HG03575 (cell line): ENCODE measurements around the gene HCFC2.
"Not testable (repeated sequence)": the region's sequence is repeated elsewhere in the genome, so short reads cannot be mapped to it uniquely, and the experiment has no call there.

ENCODE experiments used
- ATAC-seq: cut with Tn5 transposase; IDR thresholded peaks from one replicate; pipeline ENCODE4 v1.9.1; 2021; ENCODE audit not compliant: unreplicated experiment, insufficient number of reproducible peaks, low FRiP score; ENCODE audit errors: extremely low read depth

Gene HCFC2

DNA sequence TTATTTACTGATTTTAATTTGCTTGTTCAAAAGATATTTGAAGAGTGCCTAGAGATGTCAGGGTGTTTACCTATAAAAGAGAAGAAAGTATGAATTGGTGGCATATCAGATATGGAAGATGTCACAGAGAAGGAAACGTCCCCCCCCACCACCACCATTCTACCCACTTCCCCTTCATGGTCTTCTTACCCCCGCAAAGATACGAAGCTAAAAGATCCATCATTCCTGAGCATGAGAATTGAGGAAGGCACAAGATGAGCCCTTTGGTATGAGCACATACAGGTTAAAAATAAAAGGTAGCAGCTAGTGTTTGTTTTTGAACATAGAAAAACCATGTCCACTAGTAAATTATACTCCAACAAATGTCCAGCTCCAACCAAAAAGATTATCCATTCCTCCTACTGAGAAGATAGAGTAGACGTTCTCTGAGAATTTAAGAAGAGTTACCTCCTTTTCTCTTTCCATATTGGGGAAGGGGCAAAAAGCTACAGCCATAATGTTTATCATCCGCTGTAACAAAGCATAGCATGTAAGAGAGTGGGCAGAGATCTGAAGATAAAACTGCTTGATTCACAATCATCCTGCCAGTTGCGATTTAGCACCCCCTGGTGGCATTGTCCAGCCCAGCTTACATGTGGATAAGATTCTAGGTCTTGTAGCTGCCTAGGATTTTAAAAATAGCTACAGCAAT, 44.6 kb downstream of the HCFC2 start:
- no peak for ATAC-seq

DNA sequence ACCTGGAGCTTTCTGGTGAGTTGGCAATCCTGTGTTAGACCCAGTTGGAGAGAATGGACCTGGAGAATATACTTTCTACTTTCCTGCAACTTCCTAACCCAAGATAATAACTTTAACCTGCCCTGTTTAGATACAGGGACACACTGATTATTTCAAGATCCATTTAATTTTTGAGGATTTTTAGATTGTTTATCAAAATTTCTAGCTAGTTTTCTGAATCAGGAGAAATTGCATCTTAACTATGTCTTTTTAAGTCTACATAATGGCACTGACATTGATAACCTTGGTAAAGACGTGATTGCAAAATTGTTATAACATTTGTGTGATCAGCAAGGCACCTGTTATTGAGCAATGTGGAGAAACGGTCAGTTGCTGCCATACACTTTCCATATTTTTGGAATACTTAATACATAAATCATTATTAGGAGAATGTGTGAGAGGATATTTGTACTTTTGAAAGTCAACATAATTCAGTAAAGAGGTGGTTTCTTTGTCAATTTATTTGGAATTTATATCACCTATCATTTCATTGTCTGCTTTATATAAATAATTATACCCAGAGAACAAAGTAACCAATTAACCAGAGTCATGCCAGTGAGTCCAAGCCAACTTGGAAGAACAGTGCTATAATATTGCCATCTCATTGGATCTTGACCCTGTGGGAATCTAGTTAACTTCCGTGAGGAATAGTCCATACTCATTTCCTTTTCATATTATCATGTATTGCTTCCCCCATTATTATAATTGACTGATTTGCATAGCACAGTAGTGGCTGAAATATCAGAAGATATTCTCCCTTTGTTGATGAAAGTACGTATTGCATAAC, 45.3 kb downstream of the HCFC2 start:
- no peak for ATAC-seq

DNA sequence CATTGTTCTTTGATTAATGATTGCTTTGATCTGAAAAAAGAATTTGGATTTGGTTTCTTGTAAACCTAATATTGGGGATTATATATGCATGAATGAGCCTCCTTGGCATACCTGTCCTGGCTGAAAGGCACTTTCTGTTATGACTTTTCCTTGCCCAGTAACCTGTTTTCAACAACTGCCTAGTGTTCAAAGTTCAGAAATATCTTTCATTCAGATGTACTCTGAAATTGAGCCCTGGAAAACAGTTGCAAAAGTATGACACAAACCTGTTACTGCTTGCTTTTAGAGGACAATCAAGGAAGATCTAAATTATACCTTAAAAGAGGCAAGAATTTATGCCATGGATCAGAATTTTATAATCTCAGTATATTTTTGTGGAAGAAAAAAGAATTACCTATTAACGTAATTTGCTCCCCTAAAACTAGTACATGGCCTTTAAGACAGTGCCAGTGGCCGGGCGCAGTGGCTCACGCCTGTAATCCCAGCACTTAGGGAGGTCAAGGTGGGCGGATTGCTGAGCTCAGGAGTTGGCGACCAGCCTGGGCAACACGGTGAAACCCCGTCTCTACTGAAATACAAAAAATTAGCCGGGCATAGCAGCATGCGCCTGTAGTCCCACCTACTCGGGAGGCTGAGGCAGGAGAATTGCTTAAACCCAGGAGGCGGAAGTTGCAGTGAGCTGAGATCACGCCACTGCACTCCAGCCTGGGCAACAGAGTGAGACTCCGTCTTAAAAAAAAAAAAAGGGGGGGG, 50.7 kb downstream of the HCFC2 start:
- not testable (repeated sequence) for ATAC-seq

DNA sequence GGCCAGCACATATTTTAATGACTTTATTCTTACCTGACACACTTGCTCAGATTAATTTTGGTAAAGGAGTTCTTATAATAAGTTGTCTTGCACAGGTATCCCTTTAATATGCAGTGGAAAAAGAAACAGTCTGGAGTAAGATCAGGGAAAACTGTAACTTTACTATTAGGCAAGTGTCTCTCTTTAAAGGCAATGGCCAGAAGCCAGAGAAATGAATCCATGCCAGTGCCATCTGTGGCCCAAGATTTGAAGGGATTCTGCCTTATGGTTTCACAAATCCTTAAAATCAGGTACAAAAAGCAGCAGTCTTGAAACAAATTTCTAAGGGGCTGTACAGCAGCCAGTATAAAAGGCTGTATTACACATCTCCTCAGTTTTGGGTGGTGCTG, 51.2 kb downstream of the HCFC2 start:
- ATAC-seq, result no peak

DNA sequence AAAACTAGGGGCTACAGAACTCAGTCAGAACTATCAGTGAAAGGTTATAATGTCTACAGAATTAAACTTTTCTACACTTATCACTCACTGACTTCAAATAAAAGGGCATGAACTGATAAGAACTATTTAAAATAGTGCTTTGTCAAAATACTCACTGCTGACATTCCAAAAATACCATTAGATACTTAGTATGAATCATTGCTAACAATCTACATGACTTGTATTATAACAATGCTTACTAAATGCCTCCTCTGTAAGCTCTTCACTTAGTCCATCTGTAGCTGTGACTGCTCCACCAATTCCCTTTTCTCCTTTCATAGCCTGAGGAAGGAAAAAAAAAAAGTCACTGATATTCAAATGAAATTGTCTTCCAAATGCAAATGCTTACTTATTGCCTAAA, 56.7 kb downstream of the HCFC2 start:
- no peak for ATAC-seq

DNA sequence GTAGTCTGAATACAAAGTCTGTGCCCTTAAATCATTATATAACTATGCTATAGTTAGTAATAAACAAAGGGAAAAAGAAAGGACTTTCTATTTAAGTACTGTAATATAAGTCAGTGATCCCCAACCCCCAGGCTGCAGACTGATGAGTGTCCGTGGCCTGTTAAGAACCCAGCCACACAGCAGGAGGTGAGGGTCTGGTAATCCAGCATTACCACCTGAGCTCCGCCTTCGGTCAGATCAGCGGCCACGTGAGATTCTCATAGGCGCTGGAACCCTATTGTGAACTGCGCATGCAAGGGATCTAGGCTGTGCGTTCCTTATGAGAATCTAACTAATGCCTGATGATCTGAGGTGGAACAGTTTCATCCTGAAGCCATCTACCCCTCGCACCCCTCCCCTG, 58.0 kb downstream of the HCFC2 start:
- ATAC-seq, result no peak

DNA sequence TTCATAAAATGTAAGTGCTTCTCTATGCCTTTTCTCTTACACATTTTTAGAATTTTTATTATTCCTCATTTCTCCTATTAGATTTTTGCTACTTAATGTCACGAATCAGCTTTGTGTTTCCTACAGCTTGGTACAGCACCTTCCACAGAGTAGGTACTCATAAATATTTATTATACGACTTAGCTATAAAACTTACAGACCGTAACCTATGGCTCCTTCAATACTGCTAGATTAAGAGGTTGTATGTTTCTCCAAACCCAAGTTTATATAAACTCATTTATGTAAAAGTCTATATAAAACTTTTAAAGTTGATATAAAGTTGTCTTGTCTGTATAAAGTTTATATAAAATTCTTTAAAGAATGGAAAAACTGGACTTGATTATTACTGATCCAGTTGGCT, 62.2 kb downstream of the HCFC2 start:
- ATAC-seq, result no peak

DNA sequence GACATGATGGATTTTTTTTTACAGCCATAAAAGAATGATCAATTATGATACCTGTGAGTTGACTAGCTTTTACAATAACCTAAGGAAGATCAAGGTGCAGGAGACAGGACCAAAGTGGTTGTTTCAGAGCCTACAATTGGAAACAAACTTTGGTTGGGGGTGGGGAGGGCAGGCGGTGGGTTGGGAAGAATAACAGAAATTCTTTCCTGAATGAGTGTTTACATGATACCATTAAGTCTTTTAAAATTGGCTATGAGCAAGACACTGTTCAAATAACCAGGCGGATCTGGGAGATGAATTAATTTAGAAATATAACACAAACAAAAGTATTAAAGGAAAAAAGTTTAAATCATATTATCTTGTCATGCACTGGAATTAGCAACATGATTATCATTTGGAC, 66.4 kb downstream of the HCFC2 start:
- no peak for ATAC-seq

DNA sequence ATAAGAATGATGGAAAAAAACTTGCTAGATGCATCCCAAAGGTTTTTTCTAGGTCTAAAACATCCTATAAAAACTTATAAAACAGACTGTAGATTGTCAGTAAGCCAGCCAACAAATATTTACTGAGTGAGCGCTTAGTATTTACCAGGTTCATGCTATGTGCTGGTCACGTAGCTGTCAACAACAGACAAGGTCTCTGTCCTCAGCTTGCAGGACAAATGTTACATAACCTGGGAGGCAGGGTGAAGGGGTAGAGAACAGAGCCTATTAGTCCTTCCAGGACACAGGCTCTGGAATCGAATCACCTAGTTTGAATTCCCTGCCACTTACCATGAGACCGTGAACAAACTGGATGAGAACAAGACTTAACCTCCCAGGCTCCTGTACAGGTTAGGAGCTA, 67.3 kb downstream of the HCFC2 start:
- ATAC-seq, result no peak

DNA sequence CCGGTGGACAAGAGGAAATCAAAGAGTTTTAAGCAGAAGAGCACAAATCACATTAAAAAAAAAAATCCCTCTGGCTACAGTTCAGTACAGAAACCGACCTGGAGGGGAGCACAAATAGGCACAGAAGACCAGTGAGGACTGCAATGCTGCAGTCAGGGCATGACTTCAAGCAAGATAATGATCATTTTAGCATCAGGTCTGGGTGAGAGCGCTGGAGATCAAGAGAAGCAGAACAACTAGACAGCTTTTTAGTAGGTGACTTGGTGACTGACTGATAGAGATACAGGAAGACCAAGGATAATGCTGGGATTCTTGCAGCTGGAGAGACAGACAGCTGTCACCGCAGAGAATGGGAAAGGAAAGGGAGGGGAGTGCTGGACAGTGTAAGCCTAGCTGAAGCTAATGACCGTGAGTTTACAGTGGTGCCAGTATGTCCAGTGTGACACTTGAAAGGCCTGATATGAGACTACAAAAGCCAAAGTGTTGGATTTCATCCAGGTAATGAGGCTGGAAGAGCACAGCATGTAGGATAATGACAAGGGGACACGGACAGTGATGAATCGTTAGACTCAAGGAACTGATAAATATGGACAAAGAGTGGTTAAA, 68.1 kb downstream of the HCFC2 start:
- no peak for ATAC-seq

DNA sequence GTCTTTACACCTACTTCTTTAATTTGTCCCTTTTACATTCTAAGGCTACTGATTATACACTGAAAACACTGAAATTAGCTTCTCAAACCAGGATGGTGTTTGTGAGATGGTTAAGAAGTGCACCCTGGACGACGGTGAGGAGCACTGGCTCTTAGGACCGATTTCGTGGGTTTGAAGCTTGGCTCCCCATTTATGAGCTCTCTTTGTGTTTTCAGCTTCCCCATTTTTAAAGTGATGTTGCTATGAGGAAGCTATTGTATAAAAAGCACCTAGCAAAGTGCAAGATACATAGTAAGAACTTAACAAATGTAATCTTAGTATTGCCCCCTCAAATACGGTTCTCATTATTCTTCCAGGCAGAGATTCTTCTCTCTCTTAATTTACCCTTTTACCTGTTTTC, 69.0 kb downstream of the HCFC2 start:
- no peak for ATAC-seq

DNA sequence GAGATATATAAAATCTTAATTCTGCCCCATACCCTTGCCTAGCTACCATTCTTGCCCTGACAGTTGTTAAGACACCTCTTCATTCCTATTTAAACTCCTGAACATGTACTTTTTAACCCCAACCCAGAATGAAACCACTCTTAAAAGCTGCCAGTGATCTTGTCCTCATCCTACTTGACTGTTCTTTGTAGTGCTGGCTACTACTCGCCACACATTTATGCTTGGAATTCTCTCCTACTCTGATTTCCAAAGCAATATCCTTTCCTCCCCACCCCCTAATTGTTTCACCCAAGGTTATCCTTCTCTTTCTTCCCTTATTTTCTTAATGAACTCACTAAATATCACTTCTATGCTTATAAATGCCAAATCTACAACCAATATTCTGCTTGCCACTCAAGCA, 69.5 kb downstream of the HCFC2 start:
- ATAC-seq, result no peak

DNA sequence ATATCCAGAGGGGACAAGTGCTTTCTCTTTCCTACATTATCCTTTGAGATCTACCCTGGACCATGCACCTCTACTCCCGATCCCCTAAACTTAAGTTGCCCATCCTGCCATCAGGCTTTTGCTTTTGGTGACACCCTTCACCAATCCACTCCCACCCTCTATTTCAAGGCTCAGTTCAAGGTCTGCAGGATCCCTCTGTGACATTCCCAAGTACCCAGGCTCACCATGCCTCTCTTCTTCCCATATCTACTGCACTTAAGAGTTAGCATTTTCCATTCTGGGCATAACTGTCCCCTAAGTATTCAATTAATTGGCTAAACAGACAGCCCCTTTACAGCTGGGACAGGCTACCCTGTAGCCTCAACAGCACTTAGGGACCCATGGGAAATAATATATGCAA, 70.6 kb downstream of the HCFC2 start:
- no peak for ATAC-seq

DNA sequence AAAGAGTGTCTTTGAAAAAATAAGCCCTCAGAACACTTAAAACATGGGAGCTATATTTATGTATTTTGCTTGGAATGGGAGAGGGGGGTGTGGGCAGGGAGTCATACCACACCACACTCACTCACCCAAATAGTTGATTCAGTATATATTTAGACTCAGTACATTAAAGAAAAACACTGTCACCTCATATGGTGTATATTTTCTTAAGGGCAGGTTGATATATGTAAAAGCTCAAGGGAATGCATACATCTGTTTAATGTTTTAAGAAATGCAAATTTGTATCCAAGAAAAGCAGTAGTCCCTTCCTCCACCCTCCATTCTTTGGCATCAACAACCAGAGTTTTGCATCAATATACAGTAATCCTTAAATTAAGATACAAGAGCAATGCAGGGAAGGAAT, 72.2 kb downstream of the HCFC2 start:
- ATAC-seq, result no peak

DNA sequence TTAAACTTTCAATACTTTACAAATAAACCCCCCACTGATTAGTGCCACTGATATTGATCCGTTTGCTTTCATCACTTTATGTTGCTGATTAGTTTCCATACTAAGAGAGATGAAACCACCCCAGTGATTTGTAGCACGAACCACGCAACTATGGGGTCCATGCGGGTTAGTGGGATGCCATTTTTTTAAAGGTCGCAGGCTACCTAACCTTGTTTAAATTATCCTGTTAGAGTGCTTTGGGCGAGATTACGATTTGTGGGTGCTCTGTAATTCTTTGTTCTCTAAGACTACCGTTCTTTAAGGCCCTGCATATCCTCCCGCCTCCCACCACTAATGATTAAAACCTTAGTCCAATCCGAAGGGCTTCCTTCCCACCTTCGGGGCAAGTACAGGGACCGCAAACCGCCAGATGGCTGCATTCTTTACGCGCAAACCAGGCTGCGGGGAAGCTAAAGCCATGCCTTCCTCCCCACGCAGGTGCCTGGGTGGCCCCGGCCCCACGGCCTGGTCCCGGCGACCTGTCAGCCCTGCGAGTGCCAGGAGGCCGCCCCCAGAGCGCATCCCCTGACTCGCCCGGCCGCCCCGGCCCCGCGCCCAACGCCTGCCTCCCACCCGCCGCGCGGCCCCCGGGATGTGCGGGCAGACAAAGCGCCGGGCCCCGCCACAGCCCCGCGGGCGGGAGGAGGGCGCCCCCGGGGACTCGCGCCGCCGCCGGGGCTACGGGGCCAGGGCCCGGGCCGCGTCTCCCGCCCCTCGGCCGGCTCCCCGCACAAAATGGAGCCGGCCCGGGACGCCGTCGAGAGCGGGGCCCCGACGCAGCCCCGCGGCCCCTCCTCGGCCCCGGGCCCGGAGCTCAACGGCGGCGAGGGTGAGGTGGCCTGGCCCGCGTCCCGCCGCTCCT, 72.9 kb downstream of the HCFC2 start:
- no peak for ATAC-seq

DNA sequence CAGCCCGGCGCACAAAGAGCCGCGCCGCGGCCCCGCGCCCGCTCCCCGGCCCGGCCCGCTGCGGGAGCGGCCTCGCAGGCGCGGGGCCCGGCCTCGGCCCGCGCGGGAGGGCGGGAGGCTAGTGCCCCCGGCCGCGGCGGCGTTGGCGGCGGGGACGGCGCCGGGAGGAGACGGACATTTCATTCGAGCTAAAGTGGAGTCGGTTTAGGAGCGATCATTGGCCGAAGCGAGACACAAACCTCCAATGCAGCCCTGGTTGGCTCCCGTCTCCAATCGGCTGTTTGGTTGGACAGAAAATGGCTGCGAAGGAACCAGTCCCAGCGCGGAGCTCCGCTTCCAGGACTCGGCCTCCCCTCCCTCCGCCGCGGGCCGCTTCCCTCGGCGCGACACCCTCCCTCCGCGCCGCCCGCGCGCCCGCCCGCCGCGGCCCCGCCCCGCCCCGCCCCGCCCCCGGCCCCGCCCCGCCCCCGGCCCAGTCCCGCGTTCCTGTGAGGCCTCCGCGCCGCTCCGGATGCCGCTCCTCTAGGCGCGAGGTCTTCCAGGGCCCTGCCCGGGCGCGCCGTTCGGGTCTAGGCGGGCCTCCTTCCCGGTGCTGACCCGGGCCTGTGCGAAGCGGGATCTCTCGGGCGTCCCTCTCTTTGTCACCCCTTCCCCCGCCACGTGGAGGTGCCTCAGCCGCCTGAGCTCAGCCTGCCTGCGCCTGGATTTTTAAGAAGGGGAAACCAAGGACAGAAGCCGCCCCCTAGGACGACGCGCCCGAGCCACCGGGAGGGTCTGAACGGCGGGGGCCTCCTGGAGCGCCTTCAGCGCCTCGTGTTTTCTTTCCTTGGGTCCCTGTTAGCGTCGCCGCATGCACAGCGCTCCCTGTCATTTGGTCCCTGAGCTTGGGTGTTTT, 73.8 kb downstream of the HCFC2 start, which contains the start of gene NFYB:
NFYB (minus strand) TSS at position 309 of the 895 bp plus-strand sequence. CDS start 2,757 bp downstream, outside the sequence.
- peak; percentile 84 for ATAC-seq

DNA sequence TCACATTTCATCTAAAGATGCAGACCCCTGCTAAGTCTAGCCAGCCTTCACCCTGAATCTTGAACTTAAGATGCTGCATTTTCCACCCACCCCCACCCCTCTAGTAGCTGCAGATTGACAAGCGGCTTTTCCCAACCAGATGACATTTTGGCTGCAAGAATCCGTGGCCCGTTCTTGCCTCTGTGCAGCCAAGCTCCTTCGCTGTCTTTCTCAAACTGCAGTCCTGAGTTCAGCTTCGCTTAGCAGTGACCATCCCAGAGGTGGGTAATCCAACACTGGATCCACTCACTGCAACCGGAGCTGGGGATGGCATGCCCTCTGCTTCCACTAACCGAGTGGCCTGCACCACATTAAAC, 74.4 kb downstream of the HCFC2 start:
- ATAC-seq, result no peak

DNA sequence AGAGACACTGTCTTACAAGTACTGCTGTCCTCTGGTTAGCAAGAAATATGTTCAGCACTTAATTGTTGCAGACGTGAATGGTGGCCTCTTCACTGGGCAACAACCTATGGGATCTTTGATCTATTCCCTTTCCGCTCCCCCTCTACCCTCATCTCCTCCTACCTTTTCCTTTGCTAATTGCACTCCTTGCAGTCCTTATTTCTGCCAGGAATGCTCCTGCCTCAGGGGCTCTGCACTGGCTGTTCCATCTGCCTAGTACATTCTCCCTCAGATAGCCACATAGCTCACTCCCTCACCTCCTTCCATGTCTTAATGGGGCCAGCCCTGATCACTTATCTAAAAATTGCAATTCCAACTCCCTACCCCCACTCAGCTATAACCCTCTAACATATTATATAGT, 78.2 kb downstream of the HCFC2 start:
- ATAC-seq, result no peak
